ENCODE measurements around the gene LGI2.
"Not testable (repeated sequence)": the region's sequence is repeated elsewhere in the genome, so short reads cannot be mapped to it uniquely, and the experiment has no call there.

LGI2 gene

GRCh38 chr4:25043548-25043947 lies 12.8 kb upstream of the LGI2 start:
- DNase-seq: no peak

- no peak for DNase-seq
Observed at GRCh38 chr4:25033526-25033925, 2.8 kb upstream of the LGI2 start.

GRCh38 chr4:25032126-25032525 lies 1.4 kb upstream of the LGI2 start:
- DNase-seq: no peak

GRCh38 chr4:25031077-25031621 lies 403 bp upstream of the LGI2 start:
- no peak for DNase-seq

- no peak for DNase-seq
Observed at GRCh38 chr4:25029479-25030276, 1.1 kb downstream of the LGI2 start.

- no peak for DNase-seq
Observed at GRCh38 chr4:25028851-25029250, 1.9 kb downstream of the LGI2 start.

- DNase-seq: no peak
Observed at GRCh38 chr4:25022766-25023165, 8.0 kb downstream of the LGI2 start.

GRCh38 chr4:25021216-25021615 lies 9.5 kb downstream of the LGI2 start:
- no peak for DNase-seq

GRCh38 chr4:25020236-25020635 lies 10.5 kb downstream of the LGI2 start:
- DNase-seq: no peak

- DNase-seq: no peak
Observed at GRCh38 chr4:25019501-25019900, 11.2 kb downstream of the LGI2 start.

- no peak for DNase-seq
Observed at GRCh38 chr4:25015012-25015411, 15.7 kb downstream of the LGI2 start.

- DNase-seq: not testable (repeated sequence)
Observed at GRCh38 chr4:25014662-25014983, 16.1 kb downstream of the LGI2 start.

- DNase-seq: no peak
Observed at GRCh38 chr4:25013756-25014661, 16.7 kb downstream of the LGI2 start.

- no peak for DNase-seq
Observed at GRCh38 chr4:25012655-25013054, 18.1 kb downstream of the LGI2 start.

GRCh38 chr4:25011135-25011866 lies 19.4 kb downstream of the LGI2 start:
- DNase-seq: no peak

- DNase-seq: no peak
Observed at GRCh38 chr4:25007598-25007997, 23.1 kb downstream of the LGI2 start.

GRCh38 chr4:25002681-25003080 lies 28.1 kb downstream of the LGI2 start:
- DNase-seq: no peak

- no peak for DNase-seq
Observed at GRCh38 chr4:25001509-25001908, 29.2 kb downstream of the LGI2 start.

- DNase-seq: no peak
Observed at GRCh38 chr4:25000639-25001038, 30.1 kb downstream of the LGI2 start.

- DNase-seq: no peak
Observed at GRCh38 chr4:24999392-25000089, 31.2 kb downstream of the LGI2 start.

GRCh38 chr4:24995346-24995919 lies 35.3 kb downstream of the LGI2 start:
- DNase-seq: no peak

- no peak for DNase-seq
Observed at GRCh38 chr4:24993551-24994080, 37.1 kb downstream of the LGI2 start.

Measured in midbrain (tissue), 1 donor.